Panc1 (cell line): Measurements from ENCODE around the gene FBXL5. TPM values are rescaled to one million over a fixed set of nuclear protein-coding genes. Genes with fewer than 3 reads are reported as not detected.

ENCODE experiments used
- ATAC-seq: fragments of 200-7000 bp; cut with Tn5 transposase; 2 replicates; pipeline ENCODE4 v1.9.1; 2020; ENCODE audit warnings: mild to moderate bottlenecking, moderate library complexity
- BruUV-seq: library from RNA; stranded (reverse); fragments of 400-500 nt; replicated peaks from 2 replicates; lab custom pipeline; 2021; lab: Mats Ljungman, UMichigan
- CTCF ChIA-PET: fragments of 300-600 bp; sonication (Branson Sonifier 250); formaldehyde crosslinking; loops from one replicate; lab custom pipeline; 2022; ENCODE audit warnings: antibody characterized with exemption; lab: Charles Lee
- POLR2A ChIA-PET: fragments of 300-600 bp; sonication (Branson Sonifier 250); formaldehyde crosslinking; loops from one replicate; lab custom pipeline; 2022; ENCODE audit warnings: antibody characterized with exemption; lab: Charles Lee
- DNase-seq: peaks from one replicate; pipeline ENCODE4 v3.0.0-alpha.2; 2010; ENCODE audit warnings: low read depth, low spot score
- H3K27ac ChIP-seq: 2 replicates; pipeline ENCODE4 v1.5.1; 2011; ENCODE audit warnings: mild to moderate bottlenecking, low read length, inconsistent platforms
- H3K27me3 ChIP-seq: fragments of 200-500 bp; sonication (Bioruptor generic); 2 replicates; pipeline ENCODE4 v1.6.0; 2014; ENCODE audit warnings: low read length, inconsistent platforms; ENCODE audit not compliant: control insufficient read depth, insufficient read depth
- H3K36me3 ChIP-seq: fragments of 200-500 bp; sonication (Bioruptor generic); 2 replicates; pipeline ENCODE4 v1.5.1; 2014; ENCODE audit warnings: inconsistent platforms, mild to moderate bottlenecking, low read length, moderate library complexity; ENCODE audit not compliant: control insufficient read depth, insufficient read depth
- H3K4me1 ChIP-seq: 2 replicates; pipeline ENCODE4 v1.5.1; 2011; ENCODE audit warnings: inconsistent platforms, mild to moderate bottlenecking, low read length, moderate library complexity; ENCODE audit not compliant: control insufficient read depth, insufficient read depth
- H3K4me3 ChIP-seq, 2 experiments: 2 replicates each; pipeline ENCODE4 v1.5.1; 2011 to 2012; ENCODE audit warnings: low read depth in 2 of 2, low read length in 2 of 2, mild to moderate bottlenecking in 2 of 2, inconsistent platforms in 1 of 2, moderate library complexity in 1 of 2
- H3K9me3 ChIP-seq: fragments of 200-500 bp; sonication (Bioruptor generic); 2 replicates; pipeline ENCODE4 v1.5.1; 2014; ENCODE audit warnings: low read depth, mild to moderate bottlenecking, inconsistent platforms, low read length, moderate library complexity; ENCODE audit not compliant: control insufficient read depth, insufficient read depth
- CTCF ChIP-seq: fragments of 450-650 bp; IDR thresholded peaks from 2 replicates; pipeline ENCODE4 v1.5.1; 2017; ENCODE audit warnings: mild to moderate bottlenecking
- POLR2AphosphoS5 ChIP-seq: IDR thresholded peaks from 2 replicates; pipeline ENCODE4 v1.6.1; 2012; ENCODE audit warnings: mild to moderate bottlenecking, low read depth, low read length, moderate library complexity
- REST ChIP-seq, 2 experiments: IDR thresholded peaks; 2 replicates each; pipeline ENCODE4 v1.6.1; 2011 to 2012; ENCODE audit warnings: low read depth in 2 of 2, control low read depth in 1 of 2, low read length in 1 of 2, mild to moderate bottlenecking in 1 of 2, moderate library complexity in 1 of 2; ENCODE audit not compliant: insufficient read depth in 1 of 2
- SIN3A ChIP-seq: IDR thresholded peaks from 2 replicates; pipeline ENCODE4 v1.6.1; 2012; ENCODE audit warnings: low read depth, mild to moderate bottlenecking, low read length, moderate library complexity, borderline replicate concordance; ENCODE audit not compliant: insufficient read depth
- TCF7L2 ChIP-seq: IDR thresholded peaks from 2 replicates; pipeline ENCODE4 v1.6.1; 2011; ENCODE audit warnings: mild to moderate bottlenecking, low read depth, low read length, inconsistent platforms
- in situ Hi-C: cut with HindIII; loops from 2 replicates; pipeline ENCODE4 v1.10.0; 2016; ENCODE audit warnings: low sequenced_read_pairs, low pct_unique_long_range_greater_than_20kb
- intact Hi-C: fragments of 100-400 bp; cut with micrococcal nuclease; formaldehyde crosslinking; loops from one replicate; pipeline ENCODE4 v1.10.0; 2022; ENCODE audit not compliant: unreplicated experiment
- total RNA-seq: library from RNA; stranded (reverse); gene quantifications from one replicate; pipeline ENCODE4 v1.2.1, GENCODE V29; 2021; ENCODE audit not compliant: unreplicated experiment

Gene FBXL5
- total RNA-seq, 1 experiment from 2014 or later = 20.2 TPM

- H3K36me3 ChIP-seq = no peaks in the 10 kb centered on the region; the same call in 1 of the 2 replicates
- DNase-seq = no peak
- no TSS peak for BruUV-seq
Observed at GRCh38 chr4:15605537-15605936, 49.6 kb downstream of the FBXL5 start.

GRCh38 chr4:15601862-15602261 lies 53.3 kb downstream of the FBXL5 start:
- no TSS peak for BruUV-seq
- H3K4me3 ChIP-seq = no peak overlapping the region
- no peak overlapping the region for H3K27ac ChIP-seq
- TF ChIP-seq POLR2AphosphoS5 = no peak
- TF ChIP-seq CTCF = no peak
- no peak for TF ChIP-seq SIN3A
- no peak for TF ChIP-seq REST (IDR thresholded peaks at IDR 0.05; ENCODE audit: insufficient read depth in 1 of 2, low read depth in 2 of 2, low read length in 1 of 2)
- no peak for TF ChIP-seq TCF7L2
- ChIA-PET CTCF (no interaction called here), POLR2A (no interaction called here)
- DNase-seq (no peak), ATAC-seq (no peak)
- in situ Hi-C loops = no loop called here
- H3K27me3 ChIP-seq = no peaks in the 10 kb centered on the region
- intact Hi-C loops = no loop called here
- no peaks in the 10 kb centered on the region; the same call in 1 of the 2 replicates for H3K36me3 ChIP-seq
- no peaks in the 10 kb centered on the region for H3K4me1 ChIP-seq
- H3K9me3 ChIP-seq = no peaks in the 10 kb centered on the region

More at GRCh38 chr4:15605537-15605936, 49.6 kb downstream of the FBXL5 start:
- ChIA-PET CTCF (no interaction called here), POLR2A (no interaction called here)
- Histone ChIP-seq H3K4me1 (no peaks in the 10 kb centered on the region), H3K4me3 (no peak overlapping the region), H3K9me3 (no peaks in the 10 kb centered on the region), H3K27ac (no peak overlapping the region), H3K27me3 (no peaks in the 10 kb centered on the region)
- intact Hi-C loops = no loop called here
- no peak for TF ChIP-seq POLR2AphosphoS5
- no peak for TF ChIP-seq SIN3A
- no peak for TF ChIP-seq REST (IDR thresholded peaks at IDR 0.05; ENCODE audit: insufficient read depth in 1 of 2, low read depth in 2 of 2, low read length in 1 of 2)
- TF ChIP-seq CTCF = no peak
- TF ChIP-seq TCF7L2 = no peak
- no peak for ATAC-seq
- in situ Hi-C loops = no loop called here
